Chondrocyte (in vitro differentiated cells): ENCODE measurements around the gene TYW1. TPM values are rescaled to one million over a fixed set of nuclear protein-coding genes. Genes with fewer than 3 reads are reported as not detected.

Source experiments
- microRNA-seq: library from miRNA; unstranded; fragments of <30 nt; microRNA quantifications from one replicate; pipeline ENCODE4 v1.2.0, GENCODE V29; 2020; ENCODE audit warnings: borderline number of aligned reads
- total RNA-seq: library from RNA; stranded (reverse); gene quantifications from 3 replicates; pipeline ENCODE4 v1.2.1, GENCODE V29; 2021

TYW1 gene
- total RNA-seq, 1 donor from 2014 or later: 12.5 TPM

Small RNA genes within 50 kb of the gene (microRNA-seq; reads per million reads assigned to microRNA genes)
- not detected for gene MIR4650-1

Other genes starting within 250 kb of the TYW1 start
- gene TMEM248, start 75.6 kb upstream of the TYW1 start, total RNA-seq: 83.0 to 102 TPM (median 90.6 TPM) in 3 replicates
- 124 to 146 TPM (median 144 TPM) in 3 replicates for gene SBDS, start 1.2 kb upstream of the TYW1 start, total RNA-seq